GM12892 (cell line): ENCODE measurements around the gene IKZF1.
"Not testable (repeated sequence)": the region's sequence is repeated elsewhere in the genome, so short reads cannot be mapped to it uniquely, and the experiment has no call there.

Experiments used
- POLR2A ChIP-seq: IDR thresholded peaks from 2 replicates; pipeline ENCODE4 v1.6.1; 2011; ENCODE audit warnings: low read depth, low read length, control low read depth
- POLR2AphosphoS5 ChIP-seq: IDR thresholded peaks from 2 replicates; pipeline ENCODE4 v1.6.1; 2011; ENCODE audit warnings: low read depth, low read length, control low read depth

GRCh38 chr7:50339472-50339871 is 35.0 kb downstream of the IKZF1 start:
- not testable (repeated sequence) for TF ChIP-seq POLR2A, POLR2AphosphoS5
